Epidermal melanocyte (primary cell): Measurements from ENCODE around the gene PDS5B.

Experiments used
- DNase-seq: peaks from one replicate; pipeline ENCODE4 v3.0.0; 2011; ENCODE audit warnings: low spot score; ENCODE audit not compliant: insufficient read length

The PDS5B gene

DNA sequence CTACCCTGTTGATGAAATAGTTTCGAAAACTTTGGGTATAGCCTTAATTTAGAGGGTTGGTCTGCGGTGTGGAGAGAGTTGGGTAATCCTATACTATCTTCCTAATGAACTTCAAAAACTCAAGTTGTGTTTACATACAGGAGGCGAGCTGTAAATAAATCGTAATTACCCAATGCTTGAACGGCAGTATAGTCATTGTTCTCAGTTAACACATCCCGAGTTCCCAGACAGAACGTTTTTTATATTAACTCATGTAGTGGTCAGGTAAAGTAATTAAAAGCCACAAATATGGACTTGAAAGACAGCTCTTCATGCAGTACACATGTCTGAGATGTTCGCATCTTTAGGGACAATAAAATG lies 1.5 kb downstream of the PDS5B start:
- no peak for DNase-seq

DNA sequence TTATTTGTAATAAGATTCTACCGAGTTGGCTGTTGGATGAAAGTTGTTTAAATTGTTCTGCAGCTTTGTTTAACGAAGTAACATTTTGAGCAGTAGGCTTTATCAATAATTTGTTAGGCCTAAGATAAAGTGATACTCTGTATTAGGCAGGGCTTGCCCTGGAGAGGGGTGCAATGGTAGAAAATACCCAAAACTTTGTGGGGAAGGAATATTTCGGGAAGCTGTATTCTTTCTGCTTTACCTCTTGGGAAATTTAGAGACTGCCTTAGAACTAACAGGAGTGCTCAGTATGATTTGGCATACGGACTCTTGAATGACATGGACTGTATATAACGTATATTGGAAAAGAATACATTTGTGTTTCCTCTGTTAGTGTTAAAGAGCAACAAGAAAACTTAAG lies 2.5 kb downstream of the PDS5B start:
- no peak for DNase-seq

DNA sequence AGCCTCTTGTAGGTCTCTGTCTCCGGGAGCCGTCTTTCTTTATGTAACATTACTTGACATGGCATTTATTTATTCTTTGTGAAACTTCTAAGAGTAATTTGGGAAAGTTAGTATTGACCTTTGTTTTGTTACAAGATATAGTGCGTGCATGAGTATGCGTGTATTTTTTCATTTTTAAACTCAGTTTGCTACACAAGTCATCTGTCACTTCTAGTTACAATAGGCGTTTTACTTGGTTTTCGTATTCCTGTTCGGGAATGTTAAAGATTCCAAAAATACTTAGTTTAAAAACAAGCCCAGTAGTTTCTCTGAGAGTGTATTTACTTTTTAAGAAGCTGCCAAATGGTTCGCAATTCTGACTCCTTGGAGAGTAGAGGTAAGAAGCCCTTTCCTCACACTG lies 3.2 kb downstream of the PDS5B start:
- no peak for DNase-seq

DNA sequence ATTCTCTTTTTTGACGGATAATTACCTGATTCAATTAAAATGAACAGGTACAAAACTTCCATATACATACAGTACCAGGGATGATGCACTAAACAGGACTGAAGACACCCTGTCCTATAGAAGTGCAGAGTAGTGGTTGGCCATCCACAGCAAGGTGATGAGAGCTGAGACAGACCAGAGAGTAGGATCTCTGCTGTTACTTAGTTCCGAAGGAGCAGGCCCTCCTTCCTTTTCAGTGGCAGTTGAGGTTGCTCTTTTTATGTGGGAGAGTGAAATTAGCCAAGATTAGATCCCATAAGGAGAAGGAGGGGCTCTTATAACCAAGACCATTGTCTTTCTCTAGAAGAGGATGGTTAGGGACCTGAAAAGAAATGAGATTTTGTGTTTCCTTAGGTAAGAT lies 4.0 kb downstream of the PDS5B start:
- no peak for DNase-seq

DNA sequence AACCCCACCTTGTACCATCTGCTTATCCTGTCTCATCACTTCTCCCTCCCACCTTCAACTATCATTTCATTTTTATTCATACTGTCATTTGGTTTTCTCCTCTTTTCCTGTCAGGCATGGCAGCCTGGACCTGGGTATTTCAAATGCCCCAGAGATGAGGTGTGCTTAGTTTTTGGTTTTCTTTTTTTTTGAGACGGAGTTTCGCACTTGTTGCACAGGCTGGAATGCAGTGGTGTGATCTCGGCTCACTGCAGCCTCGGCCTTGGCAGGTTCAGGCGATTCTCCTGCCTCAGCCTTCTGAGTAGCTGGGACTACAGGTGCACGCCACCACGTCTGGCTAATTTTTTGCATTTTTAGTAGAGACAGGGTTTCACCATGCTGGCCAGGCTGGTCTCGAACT lies 5.8 kb downstream of the PDS5B start:
- no peak for DNase-seq

DNA sequence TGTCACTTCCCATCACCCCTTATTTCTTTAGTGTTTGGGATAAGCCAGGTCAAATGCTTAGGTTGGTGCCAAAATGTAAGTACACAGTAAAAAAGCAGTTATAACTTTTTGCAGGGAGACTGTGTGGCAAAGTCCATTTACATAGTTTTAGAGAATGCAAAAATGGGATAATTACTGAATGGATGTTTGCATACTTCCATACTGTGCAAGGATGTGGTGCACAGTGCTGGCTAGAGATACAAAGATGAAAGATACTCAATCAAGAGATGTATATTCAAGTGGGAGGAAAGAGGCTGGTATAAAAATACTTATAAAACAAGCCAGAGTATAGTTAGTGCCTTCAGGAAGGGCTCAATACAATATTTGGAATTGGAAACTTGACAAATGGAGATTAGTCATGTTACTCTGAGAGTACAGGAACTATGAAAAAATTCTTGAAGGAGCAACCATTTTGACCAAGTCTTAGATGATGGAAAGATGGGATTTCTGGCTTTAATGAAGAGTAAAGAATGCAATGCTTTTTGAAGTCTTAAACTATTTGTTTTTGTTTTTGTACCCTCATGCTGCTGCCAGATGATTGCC lies 8.0 kb downstream of the PDS5B start:
- DNase-seq = no peak

DNA sequence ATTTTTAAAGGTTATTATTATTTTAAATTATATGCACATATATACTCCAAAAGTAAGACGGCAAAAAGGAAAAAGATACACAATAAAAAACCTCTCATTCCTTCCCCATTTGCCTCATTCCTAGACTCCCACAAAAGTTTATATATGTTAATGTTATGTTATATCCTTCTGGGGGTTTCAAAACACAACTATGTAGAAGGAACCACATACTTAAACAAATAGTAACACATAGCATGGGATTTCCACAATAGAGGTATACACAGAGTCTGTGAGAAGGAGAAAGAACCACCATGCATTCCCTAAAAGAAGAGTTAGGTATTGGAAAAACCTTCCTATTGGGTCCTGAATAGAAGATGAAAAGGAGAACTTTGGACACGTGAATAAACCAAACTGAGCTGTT lies 9.1 kb downstream of the PDS5B start:
- DNase-seq = no peak

DNA sequence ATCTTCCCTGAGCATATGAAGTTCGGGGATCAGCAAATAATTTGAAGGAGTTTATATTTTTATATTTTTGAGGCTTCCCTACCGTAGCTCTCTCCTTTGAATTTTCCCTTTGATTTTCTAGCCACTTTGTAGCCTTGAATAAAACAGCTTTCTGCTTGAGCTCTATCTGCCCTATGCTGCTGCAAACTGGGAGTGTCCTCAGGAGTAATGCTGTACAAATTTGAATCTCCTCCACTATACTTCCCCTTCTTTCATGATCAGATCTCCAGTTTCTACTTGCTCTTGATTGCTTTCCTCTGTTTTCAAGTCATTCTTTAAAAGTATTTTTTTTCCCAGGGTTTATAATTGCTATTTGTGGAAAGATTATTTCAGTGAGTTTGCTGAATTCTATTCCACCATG lies 14.6 kb downstream of the PDS5B start:
- DNase-seq = no peak

DNA sequence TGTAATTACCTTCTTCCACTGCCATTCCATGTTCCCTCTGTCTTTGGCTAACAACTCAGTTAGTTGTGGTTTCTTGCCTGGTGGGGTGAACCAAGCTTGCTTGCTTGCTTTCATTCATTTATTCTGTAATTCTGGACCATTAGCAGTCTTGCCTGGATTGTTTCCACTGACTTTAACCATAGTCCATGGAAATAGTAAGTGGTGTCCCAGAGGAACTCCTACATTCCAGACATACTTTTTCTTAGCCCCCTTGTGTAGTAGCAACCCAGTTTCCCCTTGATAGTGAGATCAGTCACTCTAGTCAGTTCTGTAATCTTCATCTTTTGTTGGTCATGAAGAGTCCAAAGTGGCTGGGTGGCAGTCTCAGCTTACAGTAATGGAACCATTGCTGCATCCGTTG lies 23.2 kb downstream of the PDS5B start:
- DNase-seq = no peak

DNA sequence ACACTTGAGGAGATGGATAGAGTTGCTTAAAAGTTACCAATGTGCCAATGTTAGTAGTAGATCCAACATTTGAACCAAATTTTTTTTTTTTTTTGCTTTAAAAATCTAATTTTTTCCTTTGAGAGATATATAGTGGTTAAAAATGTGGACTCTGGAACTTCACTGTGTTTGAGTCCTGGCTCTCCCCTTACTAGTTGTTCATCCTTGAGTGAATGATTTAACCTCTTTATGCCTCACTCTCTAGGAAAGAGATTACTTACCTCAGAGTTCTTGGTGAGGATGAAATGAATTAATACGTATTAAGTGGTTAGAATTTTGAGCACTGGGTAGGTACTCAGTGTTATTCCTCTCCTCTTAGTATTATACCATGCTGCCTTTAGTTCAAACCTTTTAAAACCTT lies 24.3 kb downstream of the PDS5B start:
- DNase-seq = no peak

DNA sequence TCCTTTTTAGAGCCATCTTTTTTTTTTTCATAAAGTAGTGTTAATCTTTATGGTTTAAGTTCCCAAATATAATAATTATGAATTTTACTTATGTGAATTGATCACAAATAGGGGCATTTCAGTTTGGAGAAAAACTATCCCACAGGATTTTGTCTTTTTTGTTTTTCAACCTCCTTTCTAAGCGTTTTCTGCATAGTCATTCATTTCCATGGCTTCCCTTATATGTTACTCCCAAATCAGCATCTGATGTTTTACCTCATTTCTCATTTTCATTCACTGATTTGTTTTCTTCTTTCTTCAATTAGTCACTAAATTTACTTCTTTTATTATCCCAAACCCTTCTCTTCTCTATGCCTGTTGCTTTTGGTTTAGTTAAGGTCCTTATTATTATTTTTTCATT lies 24.7 kb downstream of the PDS5B start:
- no peak for DNase-seq

DNA sequence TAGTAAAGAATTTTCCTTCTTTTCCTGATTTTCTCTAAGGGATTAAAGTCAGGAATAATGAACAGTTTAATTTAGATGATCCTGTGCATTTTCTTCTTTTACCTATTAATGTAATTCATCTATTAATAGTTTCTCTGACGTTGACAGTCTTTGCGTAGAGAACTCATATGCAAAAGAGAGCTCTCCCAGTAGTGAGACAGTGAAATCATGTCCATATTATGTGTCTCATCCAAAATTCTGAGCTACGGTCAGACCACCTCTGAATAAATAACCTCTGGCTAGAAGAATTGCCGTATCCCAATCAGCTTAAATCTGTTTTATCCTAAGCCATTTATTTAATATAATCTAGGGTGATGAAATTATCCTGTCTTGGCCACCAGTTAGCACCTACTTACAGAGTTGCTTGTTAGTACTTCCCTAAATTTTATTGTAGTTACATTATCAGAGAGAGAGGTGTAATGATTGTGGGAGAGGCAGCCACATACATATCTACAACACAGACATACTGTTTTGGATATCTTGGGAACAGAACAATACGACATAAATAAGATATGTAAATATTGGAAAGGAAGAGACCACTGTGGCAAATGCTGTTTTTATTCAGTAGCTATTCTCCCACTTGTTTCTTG lies 30.7 kb downstream of the PDS5B start:
- DNase-seq = no peak

DNA sequence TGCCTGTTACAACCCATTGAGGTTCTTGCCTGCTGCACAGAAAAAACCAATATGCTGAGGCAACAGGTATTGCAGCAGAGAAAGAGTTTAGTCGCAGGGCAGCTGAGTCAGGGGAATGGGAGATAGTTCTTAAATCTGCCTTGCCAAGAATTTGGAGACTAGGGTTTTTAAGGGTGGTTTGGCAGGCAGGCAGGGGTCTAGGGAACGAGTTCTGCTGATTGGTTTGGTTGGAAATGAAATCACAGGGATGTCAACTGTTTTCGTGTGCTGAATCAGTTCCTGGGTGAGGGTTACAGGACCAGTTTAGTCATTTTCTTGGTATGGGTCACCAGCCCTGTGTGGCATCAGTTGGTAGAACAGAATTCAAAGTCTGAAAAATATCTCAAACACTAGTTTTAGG lies 36.6 kb downstream of the PDS5B start:
- no peak for DNase-seq

DNA sequence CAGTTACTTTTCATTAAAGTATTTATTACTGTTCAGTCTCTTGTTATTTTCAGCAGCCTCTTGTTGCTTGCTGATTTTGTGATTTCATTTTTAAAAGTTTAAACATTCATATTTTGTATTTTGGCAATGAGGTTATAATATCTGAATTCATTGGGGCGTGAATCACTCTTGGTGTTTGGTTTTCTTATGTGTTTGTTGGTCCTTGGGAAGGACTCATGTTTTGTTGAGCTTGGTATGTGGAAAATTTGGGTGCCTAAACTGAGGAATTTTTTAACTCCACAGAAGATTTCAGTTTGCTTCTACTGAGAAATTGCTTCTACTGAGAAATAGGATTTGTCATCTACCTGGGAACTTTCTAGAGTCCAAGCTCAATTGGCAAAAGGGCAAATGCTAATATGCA lies 38.2 kb downstream of the PDS5B start:
- DNase-seq = no peak

DNA sequence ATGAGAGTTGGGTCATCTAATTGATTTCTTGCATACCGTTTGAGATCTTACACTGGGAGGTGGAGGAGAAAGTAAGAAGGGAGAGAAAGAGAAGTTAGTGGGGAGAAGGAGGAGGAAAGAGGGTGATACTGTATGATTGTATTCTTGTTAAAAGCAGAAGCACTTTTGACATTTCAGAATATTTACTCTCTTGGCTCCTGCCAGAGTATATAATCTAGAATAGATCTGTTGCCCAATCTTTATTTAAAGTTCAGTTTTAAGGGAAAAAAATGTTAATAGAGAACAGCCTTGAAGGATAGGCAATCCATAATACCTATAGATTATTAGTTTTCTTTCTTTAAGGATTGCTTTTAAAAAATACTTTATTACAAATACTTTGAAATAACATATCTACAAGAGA lies 41.5 kb downstream of the PDS5B start:
- no peak for DNase-seq

DNA sequence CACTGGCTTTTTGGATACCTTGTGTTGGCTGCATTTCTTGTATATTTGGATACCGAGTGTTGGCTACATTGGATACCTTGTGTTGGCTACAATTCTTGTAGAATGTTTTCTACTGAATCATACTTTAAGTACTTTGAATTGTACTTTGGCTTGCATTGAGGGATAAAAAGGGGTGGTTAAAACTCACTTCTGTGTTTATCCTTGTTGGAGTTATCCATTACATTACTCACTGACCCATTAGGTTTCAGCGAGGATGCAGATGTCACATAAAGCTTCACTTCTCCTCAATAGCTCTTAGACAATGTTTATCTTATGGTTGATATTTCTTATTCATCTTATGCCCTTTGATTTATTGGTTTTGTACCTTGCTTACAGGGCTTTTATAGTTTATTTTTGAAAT lies 43.1 kb downstream of the PDS5B start:
- no peak for DNase-seq

DNA sequence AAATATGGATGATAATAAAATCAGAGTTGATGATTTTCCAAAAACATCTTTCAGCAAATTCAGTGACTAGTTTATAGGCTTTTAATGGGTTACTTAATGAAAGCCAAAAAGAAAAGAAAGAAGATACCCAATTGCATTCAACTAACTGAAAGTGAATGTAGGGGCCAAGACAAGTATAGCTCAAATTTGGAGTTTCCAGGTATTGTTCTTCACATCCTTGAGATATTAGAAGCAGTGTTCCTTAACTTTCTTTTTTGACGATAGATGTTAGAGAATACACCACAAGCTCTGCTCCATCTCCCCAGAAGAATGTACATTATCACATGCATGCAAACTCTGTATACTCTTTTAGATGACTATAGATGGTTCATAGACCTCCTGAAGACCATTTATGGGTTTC lies 43.6 kb downstream of the PDS5B start:
- no peak for DNase-seq

DNA sequence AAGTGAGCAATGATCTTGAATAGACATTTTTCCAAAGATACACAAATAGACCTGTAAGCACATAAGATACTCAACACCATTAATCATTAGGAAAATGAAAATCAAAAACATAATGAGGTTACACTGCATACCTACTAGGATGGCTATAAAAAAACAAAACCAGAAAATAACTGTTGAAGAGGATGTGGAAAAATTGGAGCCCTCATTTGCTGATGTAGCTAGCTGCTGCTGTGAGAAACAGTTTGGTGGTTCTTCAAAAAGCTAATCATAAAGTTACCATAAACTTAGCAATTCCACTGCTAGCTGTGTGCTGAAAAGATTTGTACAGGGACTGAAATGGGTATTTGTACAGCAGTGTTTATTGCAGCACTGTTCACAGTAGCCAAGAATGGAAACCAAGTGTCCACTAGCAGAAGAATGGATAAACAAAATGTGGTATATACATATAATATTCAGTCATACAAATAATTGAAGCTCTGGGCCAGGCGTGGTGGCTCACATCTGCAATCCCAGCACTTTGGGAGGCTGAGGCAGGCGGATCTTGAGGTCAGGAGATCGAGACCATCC lies 46.2 kb downstream of the PDS5B start:
- DNase-seq = no peak

DNA sequence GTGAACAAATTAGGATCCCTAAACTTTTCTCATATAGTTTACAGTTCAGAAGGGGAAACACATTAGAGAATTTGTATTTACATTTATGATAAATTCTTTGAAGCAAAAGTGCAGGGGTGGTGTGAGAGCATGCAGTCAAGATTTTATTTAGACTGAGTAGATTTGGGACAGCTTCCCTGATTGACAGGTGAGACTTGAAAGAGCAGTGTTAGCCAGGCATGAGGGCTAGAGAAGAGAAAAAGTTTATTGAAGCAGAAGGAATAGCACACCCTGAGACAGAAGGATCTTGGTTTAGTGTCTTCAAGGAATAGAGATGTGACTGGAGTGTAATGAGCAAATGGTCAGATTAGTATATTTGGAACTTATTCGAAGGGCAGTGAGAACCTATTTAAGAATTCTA lies 50.5 kb downstream of the PDS5B start:
- no peak for DNase-seq

DNA sequence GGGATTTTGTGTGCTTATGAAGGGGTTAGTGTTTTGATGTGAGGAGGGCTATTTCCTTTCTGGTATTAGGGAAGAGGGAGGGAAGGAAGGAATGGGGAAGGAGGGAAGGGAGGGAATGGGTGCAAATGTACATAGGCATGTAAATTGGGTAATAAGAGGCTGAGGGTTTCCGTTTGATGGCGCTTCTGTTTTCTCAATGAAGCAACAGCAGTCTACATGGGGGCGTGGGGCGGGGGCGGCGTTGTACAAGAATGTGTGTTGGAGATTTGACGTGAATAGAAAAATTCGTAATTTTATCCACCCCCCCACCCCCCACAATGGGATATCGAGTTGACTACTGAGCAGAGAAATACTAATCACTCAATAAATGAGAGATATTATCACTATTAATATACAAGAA lies 52.5 kb downstream of the PDS5B start:
- DNase-seq = no peak

DNA sequence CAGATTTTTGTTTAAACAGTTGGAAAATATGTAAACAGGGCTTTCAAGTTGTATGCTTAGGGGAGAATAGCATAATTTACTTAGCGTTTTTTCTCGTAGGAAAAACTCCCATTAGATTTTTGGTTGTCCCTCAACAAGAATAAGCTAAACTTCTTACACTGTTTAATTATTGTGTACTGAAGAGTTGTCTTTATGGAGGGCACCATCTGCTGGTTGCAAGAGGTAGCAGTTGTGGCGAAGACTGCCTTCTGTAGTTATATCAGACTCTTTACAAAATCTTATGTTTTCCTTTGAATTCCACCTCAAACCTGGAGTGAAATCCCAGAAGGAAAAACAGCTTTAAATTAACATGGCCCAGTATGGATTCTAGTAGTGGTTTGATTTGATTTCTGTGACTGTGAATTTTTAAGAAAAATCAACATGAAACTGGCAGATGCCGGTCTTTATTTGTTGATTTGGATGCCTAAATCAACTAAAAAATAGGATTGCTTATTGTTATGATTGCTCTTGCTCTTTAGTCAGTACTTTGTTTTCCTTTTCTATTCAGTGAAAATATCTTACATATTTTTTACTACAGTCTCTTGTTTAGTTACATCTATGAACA lies 53.4 kb downstream of the PDS5B start:
- DNase-seq = no peak

DNA sequence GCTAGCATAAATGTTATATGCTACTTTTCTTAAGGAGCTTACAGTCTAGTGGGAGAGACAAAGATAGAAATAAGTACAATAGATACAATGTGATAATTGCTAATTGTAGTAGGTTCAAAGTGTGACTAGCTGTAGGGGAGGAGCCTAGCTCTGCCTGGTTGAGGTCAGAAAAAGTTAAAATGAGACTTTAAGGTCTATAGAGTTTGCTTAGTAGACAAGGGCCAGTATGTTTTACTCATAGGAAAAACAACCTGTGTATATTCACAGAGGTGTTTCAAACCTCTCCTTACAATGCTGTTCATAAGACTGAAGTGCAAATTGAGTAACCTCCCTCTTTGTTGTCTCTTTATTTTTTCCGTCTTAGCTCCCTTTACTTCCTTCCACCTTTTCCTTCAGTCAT lies 56.1 kb downstream of the PDS5B start:
- no peak for DNase-seq

DNA sequence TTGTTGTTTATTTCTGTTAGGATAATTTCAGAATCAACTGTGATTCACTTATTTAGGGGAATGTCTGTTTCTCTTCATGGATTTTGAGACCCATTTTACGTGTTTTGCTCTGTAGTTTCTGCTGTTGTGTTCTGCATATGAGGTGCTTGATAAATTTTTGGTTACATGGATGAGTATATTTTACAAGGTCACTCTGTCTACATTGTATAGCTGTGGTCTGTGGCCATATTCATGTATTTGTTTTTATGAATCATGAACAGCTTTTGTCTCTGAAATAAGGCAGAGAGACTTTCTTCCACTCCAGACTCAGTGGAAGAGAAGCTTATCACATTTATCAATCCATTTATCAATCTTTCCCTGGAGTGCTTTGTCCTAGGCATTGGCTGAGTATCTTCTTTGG lies 56.6 kb downstream of the PDS5B start:
- no peak for DNase-seq
